Measurements from ENCODE around the gene ARF1.

Gene ARF1

DNA sequence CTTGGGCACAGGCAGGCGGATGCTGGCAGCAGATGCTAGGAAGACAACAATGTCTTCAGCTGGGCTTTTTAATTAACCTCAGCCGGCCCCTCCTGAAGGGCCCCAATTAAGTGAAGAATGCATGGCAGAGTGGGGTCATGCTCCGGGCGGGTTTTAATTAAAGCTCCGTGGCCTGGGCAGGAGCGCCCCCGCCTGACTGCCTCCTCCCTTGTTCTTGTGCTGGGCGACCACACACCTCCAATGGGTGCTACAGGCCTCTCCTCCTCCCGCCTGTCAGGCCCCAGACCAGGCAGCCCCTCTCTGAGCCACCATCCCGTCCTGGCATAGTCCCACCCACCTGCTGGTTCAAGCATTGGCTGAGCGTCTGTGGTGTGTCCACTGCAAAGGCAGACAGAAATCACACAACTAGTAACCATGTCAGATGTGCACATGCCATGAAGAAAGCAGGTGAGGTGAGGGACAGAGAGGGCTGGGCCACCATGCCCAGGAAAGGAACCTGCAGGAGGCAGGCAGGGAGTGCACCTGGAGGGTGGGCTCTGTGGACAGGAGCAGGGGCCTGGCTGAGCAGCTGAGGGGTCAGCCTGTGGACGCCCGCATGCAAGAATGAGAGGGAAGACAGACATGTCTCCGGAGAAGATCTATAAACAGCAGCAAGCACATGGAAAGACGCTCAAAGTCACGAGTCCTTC is 8.5 kb upstream of the ARF1 start:
- no peaks in the 10 kb centered on the region for H3K36me3 ChIP-seq (ENCODE audit: low read length)
- TF ChIP-seq EZH2phosphoT487 (conservative IDR thresholded peaks at IDR 0.05; ENCODE audit: low read length) = no peak
- TF ChIP-seq, protein P1, sequence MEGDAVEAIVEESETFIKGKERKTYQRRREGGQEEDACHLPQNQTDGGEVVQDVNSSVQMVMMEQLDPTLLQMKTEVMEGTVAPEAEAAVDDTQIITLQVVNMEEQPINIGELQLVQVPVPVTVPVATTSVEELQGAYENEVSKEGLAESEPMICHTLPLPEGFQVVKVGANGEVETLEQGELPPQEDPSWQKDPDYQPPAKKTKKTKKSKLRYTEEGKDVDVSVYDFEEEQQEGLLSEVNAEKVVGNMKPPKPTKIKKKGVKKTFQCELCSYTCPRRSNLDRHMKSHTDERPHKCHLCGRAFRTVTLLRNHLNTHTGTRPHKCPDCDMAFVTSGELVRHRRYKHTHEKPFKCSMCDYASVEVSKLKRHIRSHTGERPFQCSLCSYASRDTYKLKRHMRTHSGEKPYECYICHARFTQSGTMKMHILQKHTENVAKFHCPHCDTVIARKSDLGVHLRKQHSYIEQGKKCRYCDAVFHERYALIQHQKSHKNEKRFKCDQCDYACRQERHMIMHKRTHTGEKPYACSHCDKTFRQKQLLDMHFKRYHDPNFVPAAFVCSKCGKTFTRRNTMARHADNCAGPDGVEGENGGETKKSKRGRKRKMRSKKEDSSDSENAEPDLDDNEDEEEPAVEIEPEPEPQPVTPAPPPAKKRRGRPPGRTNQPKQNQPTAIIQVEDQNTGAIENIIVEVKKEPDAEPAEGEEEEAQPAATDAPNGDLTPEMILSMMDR (IDR thresholded peaks at IDR 0.05; ENCODE audit: insufficient read depth, low read length, poor library complexity, severe bottlenecking) = no peak
- H3K27ac ChIP-seq (ENCODE audit: low read depth, low read length) = no peak overlapping the region
- no peaks in the 10 kb centered on the region for H3K27me3 ChIP-seq (ENCODE audit: low read length)
- no peak overlapping the region for H2AFZ ChIP-seq (ENCODE audit: low read depth, low read length, severe bottlenecking)
- H4K20me1 ChIP-seq (ENCODE audit: low read depth, low read length) = no peaks in the 10 kb centered on the region
- H3K9ac ChIP-seq (ENCODE audit: low read length) = no peak overlapping the region
- H3K9me3 ChIP-seq (ENCODE audit: insufficient read depth, low read length) = no peaks in the 10 kb centered on the region
- H3F3A ChIP-seq (ENCODE audit: insufficient read depth) = no peaks in the 10 kb centered on the region
- H3K4me2 ChIP-seq (ENCODE audit: low read depth, low read length, poor library complexity, severe bottlenecking) = no peak overlapping the region
- no peak overlapping the region for H3K4me3 ChIP-seq (ENCODE audit: insufficient read depth, low read length, poor library complexity, severe bottlenecking)
- no peaks in the 10 kb centered on the region for H3K79me2 ChIP-seq (ENCODE audit: insufficient read depth, low read length)
- no peaks in the 10 kb centered on the region for H3K9me2 ChIP-seq (replicated peaks; ENCODE audit: insufficient read depth, low read length)

DNA sequence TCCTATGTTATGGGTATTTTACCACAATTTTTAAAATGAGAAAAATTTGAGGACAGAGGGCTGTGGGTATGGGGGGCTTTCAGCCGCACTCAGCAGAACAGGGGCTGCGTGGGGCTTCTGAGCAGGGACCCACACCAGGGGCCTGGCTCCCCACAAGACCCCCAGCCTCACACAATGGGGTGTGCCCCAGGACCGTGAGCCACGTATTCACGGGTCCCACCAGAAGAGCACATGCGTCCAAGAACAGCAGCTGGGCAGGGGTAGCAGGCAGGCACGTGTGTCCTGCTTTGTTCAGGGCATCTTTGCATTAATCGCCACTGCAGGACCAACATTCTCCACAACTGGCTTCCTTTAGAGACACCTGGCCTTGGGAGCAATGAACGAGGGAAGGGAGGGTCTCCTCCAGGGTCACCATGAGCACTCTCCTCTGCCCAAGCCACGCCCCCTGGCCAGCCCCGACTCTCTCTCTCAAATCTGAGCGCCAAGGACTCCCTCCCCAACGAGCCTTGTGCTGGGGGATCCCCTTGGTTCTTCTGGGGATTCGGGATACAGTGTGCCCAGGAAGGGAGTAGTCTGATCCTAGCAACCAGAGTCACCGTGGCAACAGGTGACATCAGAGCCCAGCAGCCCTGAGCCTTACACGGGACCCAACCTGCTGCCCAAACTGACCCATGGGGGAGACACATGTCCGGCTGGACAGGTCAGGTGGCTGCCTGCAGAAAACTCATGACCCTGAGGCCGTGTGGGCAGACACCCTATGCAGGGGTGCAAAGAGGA is 7.4 kb upstream of the ARF1 start:
- H3K9me3 ChIP-seq (ENCODE audit: insufficient read depth, low read length) = no peaks in the 10 kb centered on the region
- H4K20me1 ChIP-seq (ENCODE audit: low read depth, low read length) = no peaks in the 10 kb centered on the region
- no peaks in the 10 kb centered on the region for H3K27me3 ChIP-seq (ENCODE audit: low read length)

DNA sequence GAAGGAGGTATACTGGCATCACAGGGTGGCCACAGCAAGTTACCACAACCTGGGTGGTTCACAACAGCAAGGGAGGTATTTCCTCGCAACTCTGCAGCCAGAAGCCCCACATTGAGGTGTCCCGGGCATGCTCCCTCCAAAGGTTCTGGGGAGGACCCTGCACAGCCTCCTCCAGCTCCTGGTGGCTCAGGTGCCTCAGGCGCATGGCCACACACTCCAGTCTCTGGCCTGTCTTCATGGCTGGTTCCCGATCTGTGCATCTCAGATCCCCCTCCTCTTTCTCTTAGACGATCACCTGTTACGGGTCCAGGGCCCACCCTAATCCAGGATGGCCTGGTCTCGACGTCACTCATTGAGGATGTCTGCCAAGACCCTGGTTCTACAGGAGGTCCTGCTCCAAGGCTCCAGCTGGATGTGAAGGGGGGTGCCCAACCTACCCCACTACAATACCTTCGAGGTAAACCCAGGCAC is 6.7 kb upstream of the ARF1 start:
- Histone ChIP-seq H3K9me2 (replicated peaks; ENCODE audit: insufficient read depth, low read length) (no peaks in the 10 kb centered on the region), H3K27me3 (ENCODE audit: low read length) (no peaks in the 10 kb centered on the region), H3K9me3 (ENCODE audit: insufficient read depth, low read length) (no peaks in the 10 kb centered on the region), H4K20me1 (ENCODE audit: low read depth, low read length) (no peaks in the 10 kb centered on the region), H3K4me3 (ENCODE audit: insufficient read depth, low read length, poor library complexity, severe bottlenecking) (no peak overlapping the region), H3K27ac (ENCODE audit: low read depth, low read length) (no peak overlapping the region), H2AFZ (ENCODE audit: low read depth, low read length, severe bottlenecking) (no peak overlapping the region), H3F3A (ENCODE audit: insufficient read depth) (no peaks in the 10 kb centered on the region), H3K36me3 (ENCODE audit: low read length) (no peaks in the 10 kb centered on the region), H3K4me2 (ENCODE audit: low read depth, low read length, poor library complexity, severe bottlenecking) (no peak overlapping the region), H3K79me2 (ENCODE audit: insufficient read depth, low read length) (peaks cover 8% of the 10 kb centered on the region), H3K9ac (ENCODE audit: low read length) (no peak overlapping the region)
- TF ChIP-seq, protein P1 (IDR thresholded peaks at IDR 0.05; ENCODE audit: insufficient read depth, low read length, poor library complexity, severe bottlenecking) = no peak
- no peak for TF ChIP-seq EZH2phosphoT487 (conservative IDR thresholded peaks at IDR 0.05; ENCODE audit: low read length)

More for the DNA sequence above, 7.4 kb upstream of the ARF1 start:
- peaks cover under 1% of the 10 kb centered on the region; the same call in 1 of the 2 replicates for H3K79me2 ChIP-seq (ENCODE audit: insufficient read depth, low read length)
- H3K9me2 ChIP-seq (replicated peaks; ENCODE audit: insufficient read depth, low read length) = no peaks in the 10 kb centered on the region
- H3K9ac ChIP-seq (ENCODE audit: low read length) = no peak overlapping the region
- no peak overlapping the region for H3K4me2 ChIP-seq (ENCODE audit: low read depth, low read length, poor library complexity, severe bottlenecking)
- H3K27ac ChIP-seq (ENCODE audit: low read depth, low read length) = no peak overlapping the region
- no peaks in the 10 kb centered on the region for H3F3A ChIP-seq (ENCODE audit: insufficient read depth)
- H3K4me3 ChIP-seq (ENCODE audit: insufficient read depth, low read length, poor library complexity, severe bottlenecking) = no peak overlapping the region
- no peaks in the 10 kb centered on the region for H3K36me3 ChIP-seq (ENCODE audit: low read length)
- no peak overlapping the region for H2AFZ ChIP-seq (ENCODE audit: low read depth, low read length, severe bottlenecking)
- TF ChIP-seq, protein P1 (IDR thresholded peaks at IDR 0.05; ENCODE audit: insufficient read depth, low read length, poor library complexity, severe bottlenecking) = no peak
- TF ChIP-seq EZH2phosphoT487 (conservative IDR thresholded peaks at IDR 0.05; ENCODE audit: low read length) = no peak

All from SU-DHL-6 (cell line).